Measurements from ENCODE around the gene WHAMM. TPM values are rescaled to one million over a fixed set of nuclear protein-coding genes. Genes with fewer than 3 reads are reported as not detected.

Gene WHAMM
- total and polyA plus RNA-seq, 7 donors = 9.9 to 30.8 (median 19.4) TPM

DNA sequence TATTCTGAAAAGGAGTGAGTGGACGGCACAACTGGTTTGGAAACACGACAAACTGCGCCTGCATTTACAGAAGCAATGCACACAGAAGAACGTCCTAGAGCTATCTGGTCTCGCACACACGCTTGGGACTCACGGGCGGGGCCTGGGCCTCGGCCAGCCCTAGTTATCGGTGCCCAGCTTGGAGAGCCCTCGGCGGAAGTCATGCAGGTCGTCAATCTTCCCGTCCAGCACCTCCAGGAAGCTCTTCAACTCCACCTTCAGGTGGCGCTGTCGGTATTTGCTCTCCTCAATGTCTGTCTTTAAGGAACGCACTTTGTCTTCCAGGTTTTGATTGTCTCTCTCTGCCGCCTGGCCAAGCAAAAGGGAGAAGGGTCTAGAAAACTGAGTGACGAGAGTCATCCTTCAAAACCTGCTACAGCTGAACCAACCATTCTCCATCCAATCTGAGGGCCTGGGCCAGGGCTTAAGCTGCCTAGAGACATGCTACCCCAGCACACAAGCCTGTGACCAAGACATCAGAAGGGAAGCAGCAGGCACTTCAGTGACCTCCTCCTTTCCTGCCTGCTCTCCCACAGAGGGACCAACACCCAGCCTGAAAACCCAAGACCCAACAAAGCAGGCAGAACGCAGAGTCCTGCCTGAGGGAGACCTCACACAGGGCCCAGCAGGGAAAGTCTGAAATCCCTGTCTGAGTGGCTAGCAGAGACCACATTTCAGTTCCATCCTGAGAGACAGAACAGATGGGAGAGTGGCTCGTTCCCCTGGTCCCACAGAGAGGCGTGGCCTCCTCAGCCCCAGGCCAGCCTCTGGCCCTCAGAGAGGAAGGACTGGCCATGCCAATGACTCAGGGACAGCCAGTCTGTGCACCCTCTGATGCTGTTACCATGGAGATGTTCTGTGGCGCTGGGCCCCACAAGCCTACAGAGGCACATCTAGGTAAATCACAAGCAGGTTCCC lies 40.4 kb downstream of the WHAMM start:
- Histone ChIP-seq H3K4me3 (peak overlapping the region; percentile 12), H3K27me3 (ENCODE audit: insufficient read depth in 3 of 3, low read length in 2 of 3) (no peaks in the 10 kb centered on the region), H3K9me3 (no peaks in the 10 kb centered on the region), H3K36me3 (ENCODE audit: insufficient read depth in 1 of 2, low read depth in 1 of 2) (peaks cover 0 to 58% of the 10 kb centered on the region in 2 donors), H3K27ac (peak overlapping the region; percentile 68), H3K4me1 (peaks cover 6% of the 10 kb centered on the region)
- 16 to 21% (median 18%) methylated on average over 23 of the region's 23 CpGs for WGBS, 3 donors
- DNase-seq (peak; percentile 81 to 93), ATAC-seq (peak; percentile 88 to 96 (median 93))
- TF ChIP-seq, protein P1, sequence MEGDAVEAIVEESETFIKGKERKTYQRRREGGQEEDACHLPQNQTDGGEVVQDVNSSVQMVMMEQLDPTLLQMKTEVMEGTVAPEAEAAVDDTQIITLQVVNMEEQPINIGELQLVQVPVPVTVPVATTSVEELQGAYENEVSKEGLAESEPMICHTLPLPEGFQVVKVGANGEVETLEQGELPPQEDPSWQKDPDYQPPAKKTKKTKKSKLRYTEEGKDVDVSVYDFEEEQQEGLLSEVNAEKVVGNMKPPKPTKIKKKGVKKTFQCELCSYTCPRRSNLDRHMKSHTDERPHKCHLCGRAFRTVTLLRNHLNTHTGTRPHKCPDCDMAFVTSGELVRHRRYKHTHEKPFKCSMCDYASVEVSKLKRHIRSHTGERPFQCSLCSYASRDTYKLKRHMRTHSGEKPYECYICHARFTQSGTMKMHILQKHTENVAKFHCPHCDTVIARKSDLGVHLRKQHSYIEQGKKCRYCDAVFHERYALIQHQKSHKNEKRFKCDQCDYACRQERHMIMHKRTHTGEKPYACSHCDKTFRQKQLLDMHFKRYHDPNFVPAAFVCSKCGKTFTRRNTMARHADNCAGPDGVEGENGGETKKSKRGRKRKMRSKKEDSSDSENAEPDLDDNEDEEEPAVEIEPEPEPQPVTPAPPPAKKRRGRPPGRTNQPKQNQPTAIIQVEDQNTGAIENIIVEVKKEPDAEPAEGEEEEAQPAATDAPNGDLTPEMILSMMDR (IDR thresholded peaks at IDR 0.05) = peak; percentile 77
- intact Hi-C loops (cut with DNase I) = loop anchor here (1.0 to 5.0 kb wide), 3 partner anchors 137 to 152 kb away; partner anchors contain the start of gene RAMAC (in 1 of the 2)

DNA sequence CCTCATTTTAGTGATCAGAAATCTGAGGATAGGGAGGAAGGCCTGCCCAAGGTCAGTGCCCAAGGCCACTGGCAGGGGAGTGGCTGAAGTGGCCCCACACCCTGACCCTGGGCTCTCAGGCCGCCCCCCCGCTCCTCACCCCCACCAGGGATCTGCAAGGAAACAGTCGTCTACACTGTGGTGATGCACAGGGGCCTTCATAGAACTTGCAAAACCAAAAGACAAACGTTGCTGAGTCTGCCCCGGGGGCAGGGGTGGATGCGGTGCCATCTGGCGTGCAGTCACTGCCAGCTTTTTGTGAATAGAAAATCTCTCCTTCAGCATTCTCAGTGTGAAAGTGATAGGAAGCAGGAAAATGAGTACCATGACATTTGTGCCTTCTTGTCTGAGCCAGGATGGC lies 41.3 kb downstream of the WHAMM start:
- Histone ChIP-seq H3K4me3 (no peak overlapping the region), H3K27ac (no peak overlapping the region), H3K27me3 (ENCODE audit: insufficient read depth in 3 of 3, low read length in 2 of 3) (no peaks in the 10 kb centered on the region), H3K9me3 (no peaks in the 10 kb centered on the region), H3K36me3 (ENCODE audit: insufficient read depth in 1 of 2, low read depth in 1 of 2) (peaks cover 0 to 59% of the 10 kb centered on the region in 2 donors), H3K4me1 (peaks cover 6% of the 10 kb centered on the region)
- ATAC-seq (no peak), DNase-seq (no peak)
- TF ChIP-seq, protein P1 (IDR thresholded peaks at IDR 0.05) = no peak
- intact Hi-C loops (cut with DNase I) = loop anchor here (5.0 kb wide), 2 partner anchors 137 to 152 kb away; partner anchors contain the start of gene RAMAC (in 1 of the 2)
- WGBS, 3 donors = 59 to 63% (median 61%) methylated on average over 7 of the region's 7 CpGs

DNA sequence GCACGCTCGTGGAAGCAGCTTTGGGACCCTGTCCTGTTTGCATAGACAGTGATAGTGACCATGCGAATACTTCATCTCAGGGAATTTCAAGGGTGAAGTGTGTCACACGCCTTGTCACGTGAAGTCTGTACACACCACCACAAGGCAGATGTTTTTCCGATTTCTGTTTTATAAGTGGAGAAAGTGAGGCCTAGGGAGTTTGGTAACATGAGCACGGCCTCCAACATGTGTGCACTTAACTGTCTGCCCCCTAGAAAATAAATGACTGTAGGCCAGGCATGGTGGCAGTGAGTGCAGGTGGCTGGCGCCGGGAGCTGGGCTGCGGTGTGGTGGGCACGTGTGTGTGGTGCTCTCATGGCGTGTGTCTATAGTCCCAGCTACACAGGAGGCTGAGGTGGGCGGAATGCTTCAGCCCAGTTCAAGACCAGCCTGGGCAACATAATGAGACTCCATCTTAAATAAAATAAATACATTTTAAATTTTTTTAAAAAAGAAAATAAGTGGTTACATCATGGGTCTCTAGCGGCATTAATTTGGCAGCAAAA lies 42.0 kb downstream of the WHAMM start:
- Histone ChIP-seq H3K36me3 (ENCODE audit: insufficient read depth in 1 of 2, low read depth in 1 of 2) (peaks cover 0 to 54% of the 10 kb centered on the region in 2 donors), H3K27me3 (ENCODE audit: insufficient read depth in 3 of 3, low read length in 2 of 3) (no peaks in the 10 kb centered on the region), H3K27ac (no peak overlapping the region), H3K9me3 (no peaks in the 10 kb centered on the region), H3K4me3 (no peak overlapping the region), H3K4me1 (peaks cover 6% of the 10 kb centered on the region)
- no peak for ATAC-seq
- intact Hi-C loops (cut with DNase I) = loop anchor here (5.0 kb wide), 2 partner anchors 136 to 151 kb away; partner anchors contain the start of gene RAMAC (in 1 of the 2)
- 79 to 83% (median 82%) methylated on average over 14 of the region's 14 CpGs for WGBS, 3 donors
- DNase-seq = no peak
- TF ChIP-seq, protein P1 (IDR thresholded peaks at IDR 0.05) = no peak

DNA sequence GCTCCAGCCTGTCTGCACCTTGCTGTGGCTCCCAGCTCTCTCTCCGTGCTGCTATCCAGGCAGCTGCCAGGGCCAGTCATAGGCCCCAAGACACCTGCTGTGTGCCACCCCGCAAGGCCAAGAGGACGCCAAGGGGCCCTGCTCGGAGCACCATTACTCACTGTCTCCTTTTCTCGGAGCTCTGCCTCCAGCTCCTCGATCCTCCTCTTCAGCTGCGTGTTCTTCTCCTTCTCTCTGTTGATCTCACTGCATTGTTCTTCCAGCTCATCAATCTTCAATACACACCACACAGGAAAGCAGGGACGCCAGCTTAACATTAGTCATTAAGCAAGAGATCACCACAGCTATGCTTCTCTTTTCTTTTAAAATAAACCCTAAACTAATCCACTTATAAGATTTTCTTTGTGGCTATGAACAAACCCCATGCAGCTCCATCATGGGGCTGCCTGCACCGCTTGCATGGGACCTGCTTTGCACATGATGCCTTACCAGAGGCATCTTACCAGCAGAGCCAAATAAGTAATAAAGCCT lies 42.6 kb downstream of the WHAMM start:
- Histone ChIP-seq H3K36me3 (ENCODE audit: insufficient read depth in 1 of 2, low read depth in 1 of 2) (peaks cover 0 to 49% of the 10 kb centered on the region in 2 donors), H3K4me3 (no peak overlapping the region), H3K4me1 (peaks cover 6% of the 10 kb centered on the region), H3K27ac (no peak overlapping the region), H3K27me3 (ENCODE audit: insufficient read depth in 3 of 3, low read length in 2 of 3) (no peaks in the 10 kb centered on the region), H3K9me3 (no peaks in the 10 kb centered on the region)
- WGBS, 3 donors = 54 to 73% (median 63%) methylated on average over 9 of the region's 9 CpGs
- no peak for DNase-seq
- TF ChIP-seq, protein P1 (IDR thresholded peaks at IDR 0.05) = no peak
- ATAC-seq = no peak
- intact Hi-C loops (cut with DNase I) = loop anchor here (5.0 kb wide), 2 partner anchors 135 to 150 kb away; partner anchors contain the start of gene RAMAC (in 1 of the 2)

Data from psoas muscle (tissue), 8 donors.